HG03457 (cell line): Measurements from ENCODE around the gene AATF.

Experiments
- ATAC-seq: cut with Tn5 transposase; IDR thresholded peaks from one replicate; pipeline ENCODE4 v1.9.1; 2021; ENCODE audit warnings: moderate number of reproducible peaks; ENCODE audit not compliant: unreplicated experiment

AATF gene

GRCh38 chr17:36929851-36930582, 18.7 kb upstream of the AATF start:
- no peak for ATAC-seq

- no peak for ATAC-seq
Observed at GRCh38 chr17:36930583-36930900, 18.2 kb upstream of the AATF start.

GRCh38 chr17:36931096-36931696, 17.6 kb upstream of the AATF start:
- ATAC-seq, result no peak

GRCh38 chr17:36931697-36932382, 16.9 kb upstream of the AATF start:
- no peak for ATAC-seq

GRCh38 chr17:36932383-36932693, 16.4 kb upstream of the AATF start:
- ATAC-seq, result no peak

- no peak for ATAC-seq
Observed at GRCh38 chr17:36932694-36933511, 15.9 kb upstream of the AATF start.

GRCh38 chr17:36933512-36934143, 15.1 kb upstream of the AATF start:
- ATAC-seq, result no peak

GRCh38 chr17:36934144-36934691, 14.5 kb upstream of the AATF start:
- no peak for ATAC-seq

- ATAC-seq, result no peak
Observed at GRCh38 chr17:36934692-36935630, 13.8 kb upstream of the AATF start.

GRCh38 chr17:36935671-36936454, 12.9 kb upstream of the AATF start:
- no peak for ATAC-seq

GRCh38 chr17:36936455-36937000, 12.2 kb upstream of the AATF start:
- ATAC-seq, result no peak

GRCh38 chr17:36937001-36937958, 11.5 kb upstream of the AATF start, which contains the start of gene LHX1:
TSS of gene LHX1 (plus strand) at chr17:36937475. CDS start at chr17:36938198, 723 bp downstream.
- ATAC-seq, result no peak

- no peak for ATAC-seq
Observed at GRCh38 chr17:36937959-36938565, 10.7 kb upstream of the AATF start.

GRCh38 chr17:36938566-36939051, 10.1 kb upstream of the AATF start:
- no peak for ATAC-seq

- no peak for ATAC-seq
Observed at GRCh38 chr17:36939052-36939801, 9.5 kb upstream of the AATF start.

GRCh38 chr17:36939802-36940312, 8.9 kb upstream of the AATF start:
- ATAC-seq, result no peak
